Measurements from ENCODE around the gene ACTL6A. TPM values are rescaled to one million over a fixed set of nuclear protein-coding genes. Genes with fewer than 3 reads are reported as not detected.

ACTL6A gene
- total RNA-seq, 4 donors from 2014 or later, result 40.8 to 72.2 (median 49.8) TPM

DNA sequence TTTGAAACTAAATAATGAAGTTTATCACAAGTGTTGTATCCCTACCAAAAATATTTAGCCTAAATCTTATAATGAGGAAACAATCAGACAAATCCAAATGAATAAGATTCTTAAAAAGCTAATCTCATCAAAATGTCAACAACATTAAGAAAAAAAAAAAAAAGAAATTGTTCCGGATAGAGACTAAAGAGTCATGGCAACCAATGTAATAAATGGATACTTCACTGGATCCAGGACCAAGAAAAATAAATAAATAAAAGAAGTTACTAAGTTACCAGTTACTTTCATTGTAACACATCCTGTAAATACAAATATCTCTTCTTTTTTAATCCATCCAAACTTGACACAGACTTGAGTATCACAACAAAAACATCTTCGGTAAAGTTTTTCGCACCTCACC lies 41.1 kb downstream of the ACTL6A start:
- Histone ChIP-seq H3K4me3 (replicated peaks in 1 of 3) (peak overlapping the region; percentile 60 to 91 (median 84)), H3K4me1 (peaks cover 8 to 13% of the 10 kb centered on the region in 2 donors), H3K27ac (peak overlapping the region in 2 of 3 donors; percentile 75 to 76), H3K36me3 (peaks cover 15 to 16% of the 10 kb centered on the region in 2 donors), H3K9me3 (no peaks in the 10 kb centered on the region), H3K27me3 (no peaks in the 10 kb centered on the region)
- no peak for TF ChIP-seq POLR2A (IDR thresholded peaks at IDR 0.05)
- TF ChIP-seq, protein P1, sequence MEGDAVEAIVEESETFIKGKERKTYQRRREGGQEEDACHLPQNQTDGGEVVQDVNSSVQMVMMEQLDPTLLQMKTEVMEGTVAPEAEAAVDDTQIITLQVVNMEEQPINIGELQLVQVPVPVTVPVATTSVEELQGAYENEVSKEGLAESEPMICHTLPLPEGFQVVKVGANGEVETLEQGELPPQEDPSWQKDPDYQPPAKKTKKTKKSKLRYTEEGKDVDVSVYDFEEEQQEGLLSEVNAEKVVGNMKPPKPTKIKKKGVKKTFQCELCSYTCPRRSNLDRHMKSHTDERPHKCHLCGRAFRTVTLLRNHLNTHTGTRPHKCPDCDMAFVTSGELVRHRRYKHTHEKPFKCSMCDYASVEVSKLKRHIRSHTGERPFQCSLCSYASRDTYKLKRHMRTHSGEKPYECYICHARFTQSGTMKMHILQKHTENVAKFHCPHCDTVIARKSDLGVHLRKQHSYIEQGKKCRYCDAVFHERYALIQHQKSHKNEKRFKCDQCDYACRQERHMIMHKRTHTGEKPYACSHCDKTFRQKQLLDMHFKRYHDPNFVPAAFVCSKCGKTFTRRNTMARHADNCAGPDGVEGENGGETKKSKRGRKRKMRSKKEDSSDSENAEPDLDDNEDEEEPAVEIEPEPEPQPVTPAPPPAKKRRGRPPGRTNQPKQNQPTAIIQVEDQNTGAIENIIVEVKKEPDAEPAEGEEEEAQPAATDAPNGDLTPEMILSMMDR (IDR thresholded peaks at IDR 0.05), result no peak
- intact Hi-C loops (cut with DNase I), result no loop called here
- WGBS, 2 donors, result 1 to 3% methylated on average over 3 of the region's 3 CpGs
- DNase-seq, result no peak

DNA sequence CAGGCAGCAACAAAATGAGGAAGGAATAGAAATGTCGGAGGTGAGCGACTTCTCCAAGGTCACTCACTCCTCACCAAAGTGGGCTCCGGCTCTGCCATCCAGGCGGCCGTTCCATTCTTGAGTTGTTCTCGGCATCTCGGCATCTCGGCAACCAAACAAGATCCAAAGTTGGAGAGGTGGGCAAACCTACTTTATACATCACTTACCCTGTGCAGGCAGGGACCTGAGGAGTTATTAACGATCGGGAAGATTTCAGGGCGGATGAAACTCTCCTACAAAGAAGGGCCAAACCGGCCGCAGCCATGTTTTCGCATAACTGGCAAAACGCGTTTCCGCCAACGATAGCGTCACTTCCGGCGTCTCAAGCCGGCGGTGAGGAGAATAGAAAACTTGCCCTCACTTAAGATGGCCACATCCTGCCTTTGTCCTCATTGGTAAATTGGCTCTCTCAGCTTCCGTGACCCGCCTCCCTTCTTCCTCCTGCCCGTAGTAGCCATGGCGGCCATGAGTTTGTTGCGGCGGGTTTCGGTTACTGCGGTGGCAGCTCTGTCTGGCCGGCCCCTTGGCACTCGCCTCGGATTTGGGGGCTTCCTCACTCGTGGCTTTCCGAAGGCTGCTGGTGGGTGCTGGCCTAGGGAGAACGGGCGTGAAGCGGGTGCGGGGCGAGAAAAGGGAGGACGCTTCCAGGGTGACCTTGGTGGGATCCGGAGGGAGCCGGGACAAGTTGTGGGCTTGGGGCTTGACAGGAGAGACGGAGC lies 41.8 kb downstream of the ACTL6A start, which contains the start of the genes MRPL47 and NDUFB5:
TSS of gene MRPL47 (minus strand) at position 318 of the 758 bp plus-strand sequence. CDS start at position 304, 14 bp downstream.
TSS of gene NDUFB5 (plus strand) at position 474 of the 758 bp plus-strand sequence. CDS start at position 496, 22 bp downstream.
- Histone ChIP-seq H3K27me3 (no peaks in the 10 kb centered on the region), H3K4me1 (peaks cover 8 to 13% of the 10 kb centered on the region in 2 donors), H3K36me3 (peaks cover 13 to 14% of the 10 kb centered on the region in 2 donors), H3K4me3 (replicated peaks in 1 of 3) (peak within 1 kb of the TSS; percentile 60 to 91 (median 84)), H3K27ac (peak within 1 kb of the TSS; percentile 75 to 91 (median 75)), H3K9me3 (no peaks in the 10 kb centered on the region)
- intact Hi-C loops (cut with DNase I), result no loop called here
- DNase-seq, result peak; percentile 95 to 96
- 0 to 1% methylated on average over 39 to 45 of the region's 45 CpGs for WGBS, 2 donors
- peak; percentile 11 to 83 for TF ChIP-seq POLR2A (IDR thresholded peaks at IDR 0.05)
- TF ChIP-seq, protein P1 (IDR thresholded peaks at IDR 0.05), result no peak

DNA sequence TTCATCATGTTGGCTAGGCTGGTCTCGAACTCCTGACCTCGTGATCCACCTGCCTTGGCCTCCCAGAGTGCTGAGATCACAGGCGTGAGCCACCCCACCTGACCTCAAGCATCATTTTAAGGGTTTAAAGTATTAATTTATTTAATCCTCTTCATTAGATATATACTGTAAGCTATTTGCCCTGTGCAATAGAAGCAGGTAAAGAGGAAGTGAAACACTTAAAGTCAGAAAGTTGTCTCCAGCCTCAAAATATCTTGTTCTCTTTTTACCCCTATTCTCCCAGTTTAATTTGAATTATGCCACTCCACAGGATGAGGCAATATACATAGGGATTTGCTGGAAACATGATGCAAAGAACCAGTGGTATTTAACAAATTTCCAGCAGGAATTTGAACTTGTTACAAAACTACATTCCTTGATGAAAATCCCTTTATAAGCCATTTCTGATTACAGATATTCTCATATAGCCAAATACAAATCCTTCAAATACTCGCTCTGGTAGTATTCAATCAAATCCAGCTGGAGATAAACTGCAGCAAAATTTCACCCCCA lies 43.9 kb downstream of the ACTL6A start:
- Histone ChIP-seq H3K27ac (no peak overlapping the region), H3K9me3 (no peaks in the 10 kb centered on the region), H3K4me1 (peaks cover 8 to 13% of the 10 kb centered on the region in 2 donors), H3K4me3 (replicated peaks in 1 of 3) (no peak overlapping the region), H3K36me3 (no peaks in the 10 kb centered on the region), H3K27me3 (no peaks in the 10 kb centered on the region)
- DNase-seq, result no peak
- 93 to 95% methylated on average over 4 of the region's 4 CpGs for WGBS, 2 donors
- no peak for TF ChIP-seq POLR2A (IDR thresholded peaks at IDR 0.05)
- TF ChIP-seq, protein P1 (IDR thresholded peaks at IDR 0.05), result no peak
- intact Hi-C loops (cut with DNase I), result no loop called here

DNA sequence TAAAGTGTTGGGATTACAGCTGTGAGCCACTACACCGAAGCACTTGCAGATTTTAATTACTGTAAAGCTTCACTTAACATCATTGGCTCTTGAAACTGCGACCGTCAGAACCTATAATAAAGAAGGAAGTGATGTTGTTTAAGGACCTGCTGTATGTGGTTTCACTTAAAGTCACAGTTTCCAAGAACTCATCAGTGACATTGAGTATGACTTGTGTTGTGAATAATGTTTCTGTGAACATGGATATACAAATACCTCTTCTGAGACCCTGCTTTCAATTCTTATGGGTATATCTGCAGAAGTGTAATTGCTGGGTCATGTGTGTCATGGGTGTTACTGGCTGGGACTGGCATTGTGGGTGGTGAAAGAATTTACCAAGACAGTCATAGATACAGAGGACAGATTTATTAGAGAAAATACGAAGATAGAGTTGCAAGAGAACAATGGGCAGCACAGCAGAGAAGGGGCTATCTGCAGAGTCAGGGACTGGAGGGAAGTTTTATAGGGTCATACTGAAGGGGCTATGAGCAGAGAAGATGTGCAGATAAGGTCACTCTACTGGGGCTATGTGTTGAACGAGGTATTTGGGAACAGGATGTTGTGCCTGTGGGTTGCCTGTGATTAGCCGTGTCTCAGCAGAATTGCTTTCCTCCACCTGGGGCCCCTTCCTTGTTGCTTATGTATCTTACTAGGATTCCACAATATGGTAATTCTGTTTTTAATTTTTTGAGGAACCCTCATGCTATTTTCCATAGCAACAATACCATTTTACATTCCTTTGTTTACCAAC lies 46.4 kb downstream of the ACTL6A start:
- Histone ChIP-seq H3K4me3 (replicated peaks in 1 of 3) (no peak overlapping the region), H3K9me3 (no peaks in the 10 kb centered on the region), H3K36me3 (no peaks in the 10 kb centered on the region), H3K4me1 (peaks cover 7 to 8% of the 10 kb centered on the region in 2 donors), H3K27me3 (no peaks in the 10 kb centered on the region), H3K27ac (no peak overlapping the region)
- DNase-seq, result no peak
- TF ChIP-seq, protein P1 (IDR thresholded peaks at IDR 0.05), result no peak
- no peak for TF ChIP-seq POLR2A (IDR thresholded peaks at IDR 0.05)
- intact Hi-C loops (cut with DNase I), result no loop called here
- 63 to 67% methylated on average over 6 of the region's 6 CpGs for WGBS, 2 donors

Measured in thyroid gland (tissue), 4 donors.